Left lung (tissue), 10 donors: Measurements from ENCODE around the gene LINC01488. TPM values are rescaled to one million over a fixed set of nuclear protein-coding genes. Genes with fewer than 3 reads are reported as not detected.

Source experiments
- ATAC-seq: fragments of 200-7000 bp; cut with Tn5 transposase; one replicate; pipeline ENCODE4 v1.9.1; 2020; ENCODE audit warnings: moderate library complexity
- DNase-seq, 4 donors: peaks; one replicate each; pipeline ENCODE4 v3.0.0-alpha.2; 2013 to 2020
- H3K27ac ChIP-seq, 2 donors: fragments of 200-600 bp; sonication (generic) in 1 of 2; one replicate each; pipeline versions ENCODE4 v1.5.0 to v1.8.0; 2020 to 2021
- H3K27me3 ChIP-seq, 2 donors: fragments of 200-600 bp; sonication (generic) in 1 of 2; one replicate each; pipeline versions ENCODE4 v1.5.0 to v1.8.0; 2020 to 2021
- H3K36me3 ChIP-seq, 2 donors: fragments of 200-600 bp; sonication (generic) in 1 of 2; one replicate each; pipeline versions ENCODE4 v1.5.0 to v1.8.0; 2020 to 2021
- H3K4me1 ChIP-seq, 2 donors: fragments of 200-600 bp; one replicate each; pipeline ENCODE4 v1.8.0; 2021
- H3K4me3 ChIP-seq, 2 donors: fragments of 200-600 bp; sonication (generic) in 1 of 2; one replicate each; pipeline versions ENCODE4 v1.5.0 to v1.8.0; 2020 to 2021; ENCODE audit warnings: mild to moderate bottlenecking in 1 of 2
- H3K9me3 ChIP-seq, 2 donors: fragments of 200-600 bp; sonication (generic) in 1 of 2; one replicate each; pipeline versions ENCODE4 v1.5.0 to v1.8.0; 2020 to 2021
- CTCF ChIP-seq, 2 donors: fragments of 200-600 bp; sonication (generic) in 1 of 2; IDR thresholded peaks; one replicate each; pipeline versions ENCODE4 v1.5.0 to v1.8.0; 2021; ENCODE audit warnings: antibody characterized with exemption in 2 of 2
- intact Hi-C, 2 donors: fragments of 100-400 bp; cut with DNase I; formaldehyde crosslinking; loops; one replicate each; pipeline versions ENCODE4 v1.11.2 to v1.14.2; 2022
- polyA plus RNA-seq, 6 donors: library from polyadenylated mRNA; unstranded; fragments of 120-200 nt; gene quantifications; one replicate each; pipeline ENCODE4 v1.2.1, GENCODE V29; 2013; ENCODE audit not compliant: insufficient read length in 6 of 6
- total RNA-seq, 2 donors: library from RNA; stranded (reverse); fragmentation: NEBNext Ultra II Directional; extraction: Animal tissue kit (Norgen Biotek cat#: 25700); gene quantifications; one replicate each; pipeline ENCODE4 v1.2.1, GENCODE V29; 2021
- donor health status: DM: no; HTN: yes; CAD: no.
- donor health status: DM: no; HTN: no; CAD: no.

Gene LINC01488
- total and polyA plus RNA-seq, 8 donors = 0.04 to 0.12 (median 0.07) TPM; not detected in 2

- TF ChIP-seq CTCF (IDR thresholded peaks at IDR 0.05) = no peak
Observed at GRCh38 chr11:69531071-69531716, 49.7 kb downstream of the LINC01488 start.

DNA sequence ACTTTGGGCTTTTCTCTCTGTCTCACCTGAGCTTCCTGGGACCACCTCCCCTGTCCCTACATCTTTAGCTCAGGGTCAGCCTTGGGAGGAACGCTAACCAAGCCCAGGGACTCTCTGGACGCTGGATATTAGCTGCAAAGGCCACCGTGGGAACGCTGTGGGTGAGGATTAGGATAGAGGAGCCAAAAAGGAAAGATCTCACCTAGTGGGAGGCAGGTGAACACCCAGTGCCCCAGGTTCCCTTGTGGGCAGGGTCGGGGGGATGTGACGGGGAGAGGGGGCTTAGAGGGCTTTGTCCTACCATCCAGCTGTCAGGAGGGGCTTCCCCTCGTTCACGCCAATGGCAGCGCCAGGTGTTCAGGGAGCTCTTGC lies 50.2 kb downstream of the LINC01488 start:
- Histone ChIP-seq H3K27me3 (no peaks in the 10 kb centered on the region), H3K9me3 (no peaks in the 10 kb centered on the region), H3K4me1 (no peaks in the 10 kb centered on the region), H3K4me3 (no peak overlapping the region), H3K36me3 (no peaks in the 10 kb centered on the region), H3K27ac (no peak overlapping the region)
- DNase-seq = no peak
- intact Hi-C loops = no loop called here
- no peak for TF ChIP-seq CTCF (IDR thresholded peaks at IDR 0.05)
- ATAC-seq = no peak

More at GRCh38 chr11:69531071-69531716, 49.7 kb downstream of the LINC01488 start:
- ATAC-seq (no peak), DNase-seq (no peak)
- intact Hi-C loops = no loop called here
- H3K9me3 ChIP-seq = no peaks in the 10 kb centered on the region
- H3K27ac ChIP-seq = no peak overlapping the region
- no peak overlapping the region for H3K4me3 ChIP-seq
- H3K36me3 ChIP-seq = no peaks in the 10 kb centered on the region
- no peaks in the 10 kb centered on the region for H3K4me1 ChIP-seq
- no peaks in the 10 kb centered on the region for H3K27me3 ChIP-seq

DNA sequence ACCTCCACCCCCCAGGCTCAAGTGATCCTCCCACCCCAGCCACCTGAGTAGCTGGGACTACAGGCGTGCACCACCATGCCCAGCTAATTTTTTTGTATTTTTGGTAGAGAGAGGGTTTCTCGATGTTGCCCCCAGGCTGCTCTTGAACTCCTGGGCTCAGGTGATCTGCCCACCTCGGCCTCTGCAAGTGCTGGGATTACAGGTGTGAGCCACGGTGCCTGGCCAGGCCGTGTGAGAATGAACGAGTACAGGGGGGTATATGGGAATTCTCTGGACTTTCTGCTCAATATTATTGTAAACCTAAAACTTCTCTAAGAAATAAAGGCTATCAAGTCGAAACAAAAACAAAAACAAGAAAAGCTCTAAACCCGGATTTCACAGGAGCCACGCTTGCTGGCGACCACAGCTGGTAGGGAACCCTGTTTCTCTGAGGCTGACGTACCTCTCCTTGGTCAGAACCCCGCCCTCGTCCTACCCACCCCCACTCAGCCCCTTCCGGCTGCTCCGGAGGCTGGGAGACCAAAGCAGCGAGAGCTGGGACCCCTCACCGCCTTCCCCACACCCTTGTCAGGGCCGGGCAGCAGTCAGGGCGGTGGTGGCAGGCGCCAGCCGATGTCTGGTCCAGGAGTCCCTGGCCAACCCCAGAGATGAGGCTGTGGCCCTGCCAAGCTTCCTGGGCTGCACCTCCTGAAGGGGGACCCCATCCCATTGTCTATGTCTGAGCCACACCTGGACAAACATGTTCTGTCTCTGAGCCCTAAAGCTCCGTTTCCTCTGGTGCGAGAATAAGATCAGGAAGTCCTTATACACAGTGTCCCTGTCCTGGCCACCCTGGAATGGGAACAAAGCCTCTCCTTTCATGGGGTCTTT lies 52.1 kb downstream of the LINC01488 start:
- no peak for ATAC-seq
- Histone ChIP-seq H3K27ac (no peak overlapping the region), H3K4me1 (no peaks in the 10 kb centered on the region), H3K4me3 (no peak overlapping the region), H3K27me3 (no peaks in the 10 kb centered on the region), H3K36me3 (no peaks in the 10 kb centered on the region), H3K9me3 (no peaks in the 10 kb centered on the region)
- intact Hi-C loops = no loop called here
- no peak for DNase-seq
- no peak for TF ChIP-seq CTCF (IDR thresholded peaks at IDR 0.05)

- intact Hi-C loops = no loop called here
- Histone ChIP-seq H3K27ac (no peak overlapping the region), H3K4me3 (no peak overlapping the region), H3K36me3 (no peaks in the 10 kb centered on the region), H3K9me3 (no peaks in the 10 kb centered on the region), H3K27me3 (no peaks in the 10 kb centered on the region), H3K4me1 (peaks cover under 1 to 5% of the 10 kb centered on the region in 2 donors)
- ATAC-seq (no peak), DNase-seq (no peak)
- TF ChIP-seq CTCF (IDR thresholded peaks at IDR 0.05) = no peak
Observed at GRCh38 chr11:69534166-69534530, 52.7 kb downstream of the LINC01488 start.

DNA sequence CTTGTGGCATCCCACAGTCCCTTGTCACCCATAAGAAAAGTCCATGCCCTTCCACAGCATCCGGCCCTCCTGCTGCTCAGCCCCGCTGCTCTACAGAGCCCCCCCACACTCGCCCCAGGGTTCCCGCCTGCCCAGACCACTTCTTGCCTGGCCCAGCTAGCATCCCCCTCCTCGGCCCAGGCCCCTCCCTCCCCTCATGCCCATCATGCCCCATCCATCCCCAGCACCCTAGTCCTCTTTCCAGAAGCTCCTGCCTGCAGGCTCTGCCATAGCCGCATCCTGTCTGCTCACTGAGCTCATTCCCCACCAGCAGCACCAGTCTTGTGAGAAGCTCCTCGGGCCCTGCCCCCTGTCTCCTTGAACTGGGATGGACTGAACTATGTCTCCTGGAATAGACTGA lies 54.4 kb downstream of the LINC01488 start:
- Histone ChIP-seq H3K36me3 (no peaks in the 10 kb centered on the region), H3K27me3 (no peaks in the 10 kb centered on the region), H3K27ac (no peak overlapping the region), H3K4me1 (peaks cover 12 to 23% of the 10 kb centered on the region in 2 donors), H3K9me3 (no peaks in the 10 kb centered on the region), H3K4me3 (no peak overlapping the region)
- TF ChIP-seq CTCF (IDR thresholded peaks at IDR 0.05) = no peak
- no peak for ATAC-seq
- intact Hi-C loops = no loop called here
- no peak for DNase-seq
